ENCODE measurements around the gene IRF2BP2.

Gene IRF2BP2

GRCh38 chr1:234611847-234612351, 1.9 kb upstream of the IRF2BP2 start:
- peaks cover 47% of the 10 kb centered on the region for H3K4me1 Mint-ChIP-seq (ENCODE audit: low read depth)
- peak; percentile 55 for DNase-seq
- peaks cover 18% of the 10 kb centered on the region for H3K36me3 Mint-ChIP-seq (ENCODE audit: low read depth)
- H3K4me3 Mint-ChIP-seq, result peak overlapping the region; percentile 88
- peak overlapping the region; percentile 99 for H3K27ac Mint-ChIP-seq
- H3K27me3 Mint-ChIP-seq, result no peaks in the 10 kb centered on the region
- no peaks in the 10 kb centered on the region for H3K9me3 Mint-ChIP-seq

- Mint-ChIP-seq H3K36me3 (ENCODE audit: low read depth) (peaks cover 24% of the 10 kb centered on the region), H3K4me1 (ENCODE audit: low read depth) (peaks cover 49% of the 10 kb centered on the region), H3K27me3 (no peaks in the 10 kb centered on the region), H3K9me3 (no peaks in the 10 kb centered on the region), H3K27ac (peak overlapping the region; percentile 99), H3K4me3 (peak overlapping the region; percentile 88)
- DNase-seq, result no peak
Measured at GRCh38 chr1:234611225-234611846, 1.4 kb upstream of the IRF2BP2 start.

GRCh38 chr1:234610666-234611224, 767 bp upstream of the IRF2BP2 start:
- no peaks in the 10 kb centered on the region for H3K27me3 Mint-ChIP-seq
- no peaks in the 10 kb centered on the region for H3K9me3 Mint-ChIP-seq
- H3K4me3 Mint-ChIP-seq, result peak overlapping the region; percentile 88
- peak overlapping the region; percentile 99 for H3K27ac Mint-ChIP-seq
- peaks cover 30% of the 10 kb centered on the region for H3K36me3 Mint-ChIP-seq (ENCODE audit: low read depth)
- peak; percentile 93 for DNase-seq
- peaks cover 55% of the 10 kb centered on the region for H3K4me1 Mint-ChIP-seq (ENCODE audit: low read depth)

- H3K9me3 Mint-ChIP-seq, result no peaks in the 10 kb centered on the region
- no peak for DNase-seq
- H3K4me3 Mint-ChIP-seq, result peak overlapping the region; percentile 88
- peak overlapping the region; percentile 75 for H3K27ac Mint-ChIP-seq
- H3K27me3 Mint-ChIP-seq, result no peaks in the 10 kb centered on the region
- peaks cover 41% of the 10 kb centered on the region for H3K36me3 Mint-ChIP-seq (ENCODE audit: low read depth)
- H3K4me1 Mint-ChIP-seq (ENCODE audit: low read depth), result peaks cover 63% of the 10 kb centered on the region
Measured at GRCh38 chr1:234609691-234610042, 311 bp downstream of the IRF2BP2 start.

- Mint-ChIP-seq H3K4me3 (peak overlapping the region; percentile 94), H3K4me1 (ENCODE audit: low read depth) (peaks cover 62% of the 10 kb centered on the region), H3K27ac (peak overlapping the region; percentile 92), H3K36me3 (ENCODE audit: low read depth) (peaks cover 46% of the 10 kb centered on the region), H3K9me3 (no peaks in the 10 kb centered on the region), H3K27me3 (no peaks in the 10 kb centered on the region)
- DNase-seq, result peak; percentile 81
Measured at GRCh38 chr1:234608911-234609690, 877 bp downstream of the IRF2BP2 start.

GRCh38 chr1:234608025-234608910, 1.7 kb downstream of the IRF2BP2 start:
- Mint-ChIP-seq H3K27me3 (no peaks in the 10 kb centered on the region), H3K4me1 (ENCODE audit: low read depth) (peaks cover 63% of the 10 kb centered on the region), H3K4me3 (peak overlapping the region; percentile 94), H3K27ac (peak overlapping the region; percentile 99), H3K36me3 (ENCODE audit: low read depth) (peaks cover 55% of the 10 kb centered on the region), H3K9me3 (no peaks in the 10 kb centered on the region)
- peak; percentile 80 for DNase-seq

- H3K27ac Mint-ChIP-seq, result peak overlapping the region; percentile 99
- no peaks in the 10 kb centered on the region for H3K27me3 Mint-ChIP-seq
- peak overlapping the region; percentile 94 for H3K4me3 Mint-ChIP-seq
- peaks cover 61% of the 10 kb centered on the region for H3K4me1 Mint-ChIP-seq (ENCODE audit: low read depth)
- peak; percentile 62 for DNase-seq
- H3K9me3 Mint-ChIP-seq, result no peaks in the 10 kb centered on the region
- peaks cover 64% of the 10 kb centered on the region for H3K36me3 Mint-ChIP-seq (ENCODE audit: low read depth)
Measured at GRCh38 chr1:234607109-234608024, 2.6 kb downstream of the IRF2BP2 start.

GRCh38 chr1:234606784-234607108, 3.2 kb downstream of the IRF2BP2 start:
- Mint-ChIP-seq H3K4me3 (peak overlapping the region; percentile 94), H3K9me3 (no peaks in the 10 kb centered on the region), H3K27ac (peak overlapping the region; percentile 99), H3K27me3 (no peaks in the 10 kb centered on the region), H3K4me1 (ENCODE audit: low read depth) (peaks cover 61% of the 10 kb centered on the region), H3K36me3 (ENCODE audit: low read depth) (peaks cover 70% of the 10 kb centered on the region)
- DNase-seq, result no peak

GRCh38 chr1:234605983-234606783, 3.8 kb downstream of the IRF2BP2 start:
- no peaks in the 10 kb centered on the region for H3K27me3 Mint-ChIP-seq
- peak overlapping the region; percentile 99 for H3K27ac Mint-ChIP-seq
- H3K36me3 Mint-ChIP-seq (ENCODE audit: low read depth), result peaks cover 73% of the 10 kb centered on the region
- H3K4me3 Mint-ChIP-seq, result peak overlapping the region; percentile 94
- peaks cover 61% of the 10 kb centered on the region for H3K4me1 Mint-ChIP-seq (ENCODE audit: low read depth)
- peak; percentile 45 for DNase-seq
- no peaks in the 10 kb centered on the region for H3K9me3 Mint-ChIP-seq

- H3K9me3 Mint-ChIP-seq, result no peaks in the 10 kb centered on the region
- no peaks in the 10 kb centered on the region for H3K27me3 Mint-ChIP-seq
- peak overlapping the region; percentile 99 for H3K27ac Mint-ChIP-seq
- H3K4me3 Mint-ChIP-seq, result peak overlapping the region; percentile 94
- no peak for DNase-seq
- peaks cover 66% of the 10 kb centered on the region for H3K4me1 Mint-ChIP-seq (ENCODE audit: low read depth)
- peaks cover 72% of the 10 kb centered on the region for H3K36me3 Mint-ChIP-seq (ENCODE audit: low read depth)
Measured at GRCh38 chr1:234605399-234605982, 4.5 kb downstream of the IRF2BP2 start.

- Mint-ChIP-seq H3K4me3 (peak overlapping the region; percentile 94), H3K4me1 (ENCODE audit: low read depth) (peaks cover 68% of the 10 kb centered on the region), H3K27me3 (no peaks in the 10 kb centered on the region), H3K36me3 (ENCODE audit: low read depth) (peaks cover 70% of the 10 kb centered on the region), H3K9me3 (no peaks in the 10 kb centered on the region), H3K27ac (peak overlapping the region; percentile 99)
- DNase-seq, result no peak
Measured at GRCh38 chr1:234604495-234605398, 5.2 kb downstream of the IRF2BP2 start.
